ENCODE data around the gene SLC25A15.

DNA sequence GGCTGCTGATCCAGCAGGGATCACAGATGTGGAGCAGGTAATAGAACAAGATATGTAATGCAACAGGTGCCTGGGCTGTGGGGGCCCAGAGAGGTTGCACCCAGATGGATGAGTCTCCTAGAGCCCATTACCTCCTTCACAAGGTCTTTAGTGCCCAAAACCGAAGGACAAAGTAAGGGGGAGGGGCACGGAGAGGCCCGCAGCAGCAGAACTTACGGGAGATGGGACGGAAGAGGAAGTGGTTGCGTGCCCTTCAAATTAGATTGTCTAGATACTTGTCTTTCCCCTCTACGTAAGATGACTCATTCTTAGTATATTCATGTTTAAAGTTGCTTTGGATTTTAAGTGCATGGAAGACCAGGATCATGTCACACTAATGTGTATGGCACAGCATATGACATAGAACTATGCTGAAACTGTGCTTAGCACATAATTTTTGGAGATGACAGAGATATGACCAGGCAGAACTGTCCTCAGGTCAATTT lies 12.7 kb upstream of the SLC25A15 start:
- no peak for TF ChIP-seq ZBTB7A (tag by site-specific recombination; IDR thresholded peaks at IDR 0.05; ENCODE audit: low read depth)
- TF ChIP-seq ZNF747 (tag by site-specific recombination; IDR thresholded peaks at IDR 0.05), result no peak
- TF ChIP-seq, protein P1, sequence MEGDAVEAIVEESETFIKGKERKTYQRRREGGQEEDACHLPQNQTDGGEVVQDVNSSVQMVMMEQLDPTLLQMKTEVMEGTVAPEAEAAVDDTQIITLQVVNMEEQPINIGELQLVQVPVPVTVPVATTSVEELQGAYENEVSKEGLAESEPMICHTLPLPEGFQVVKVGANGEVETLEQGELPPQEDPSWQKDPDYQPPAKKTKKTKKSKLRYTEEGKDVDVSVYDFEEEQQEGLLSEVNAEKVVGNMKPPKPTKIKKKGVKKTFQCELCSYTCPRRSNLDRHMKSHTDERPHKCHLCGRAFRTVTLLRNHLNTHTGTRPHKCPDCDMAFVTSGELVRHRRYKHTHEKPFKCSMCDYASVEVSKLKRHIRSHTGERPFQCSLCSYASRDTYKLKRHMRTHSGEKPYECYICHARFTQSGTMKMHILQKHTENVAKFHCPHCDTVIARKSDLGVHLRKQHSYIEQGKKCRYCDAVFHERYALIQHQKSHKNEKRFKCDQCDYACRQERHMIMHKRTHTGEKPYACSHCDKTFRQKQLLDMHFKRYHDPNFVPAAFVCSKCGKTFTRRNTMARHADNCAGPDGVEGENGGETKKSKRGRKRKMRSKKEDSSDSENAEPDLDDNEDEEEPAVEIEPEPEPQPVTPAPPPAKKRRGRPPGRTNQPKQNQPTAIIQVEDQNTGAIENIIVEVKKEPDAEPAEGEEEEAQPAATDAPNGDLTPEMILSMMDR (tag by site-specific recombination; IDR thresholded peaks at IDR 0.05), result no peak
- no peak for TF ChIP-seq ZNF501 (tag by site-specific recombination; IDR thresholded peaks at IDR 0.05)
- no peak for TF ChIP-seq ZBTB8A (tag by site-specific recombination; IDR thresholded peaks at IDR 0.05)
- TF ChIP-seq ZNF514 (tag by site-specific recombination; IDR thresholded peaks at IDR 0.05), result no peak
- no peak for TF ChIP-seq ZNF76 (tag by site-specific recombination; IDR thresholded peaks at IDR 0.05; ENCODE audit: borderline replicate concordance, low read depth)
